Measurements from ENCODE around the gene EBLN1. TPM values are rescaled to one million over a fixed set of nuclear protein-coding genes. Genes with fewer than 3 reads are reported as not detected.

The EBLN1 gene
- polyA plus RNA-seq (2011; rRNA removed) = not detected in 2 replicates
- polyA minus RNA-seq (2011; rRNA and poly(A)+ RNA removed) = not detected in 2 replicates

DNA sequence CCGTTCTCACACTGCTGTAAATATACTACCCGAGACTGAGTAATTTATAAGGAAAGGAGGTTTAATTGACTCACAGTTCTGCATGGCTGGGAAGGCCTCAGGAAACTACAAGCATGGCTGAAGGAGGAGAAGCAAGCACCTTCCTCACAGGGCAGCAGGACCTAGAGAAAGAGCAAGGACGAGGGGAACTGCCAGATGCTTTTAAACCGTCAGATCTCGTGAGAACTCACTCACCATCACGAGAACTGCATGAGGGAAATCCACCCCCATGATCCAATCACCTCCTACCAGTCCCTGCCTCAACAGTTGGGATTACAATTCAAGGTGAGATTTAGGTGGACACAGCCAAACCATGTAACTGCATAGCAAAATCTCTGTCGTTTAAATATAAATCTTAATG lies at the start of gene EBLN1:
Gene EBLN1, minus strand, starts transcription at position 174 of the 400 bp plus-strand sequence. CDS start 8,032 bp downstream, outside the sequence.
- CTCF ChIA-PET = no interaction called here
- POLR2A ChIA-PET = no interaction called here
- Histone ChIP-seq H3K4me3 (ENCODE audit: low read depth, low read length) (no peak within 1 kb of the TSS), H3K27me3 (ENCODE audit: control insufficient read depth, insufficient read depth, low read length) (no peaks in the 10 kb centered on the region), H3K36me3 (ENCODE audit: control insufficient read depth, insufficient read depth, low read length) (no peaks in the 10 kb centered on the region)
- DNase-seq (ENCODE audit: low read depth) = no peak
- TF ChIP-seq, protein P1, sequence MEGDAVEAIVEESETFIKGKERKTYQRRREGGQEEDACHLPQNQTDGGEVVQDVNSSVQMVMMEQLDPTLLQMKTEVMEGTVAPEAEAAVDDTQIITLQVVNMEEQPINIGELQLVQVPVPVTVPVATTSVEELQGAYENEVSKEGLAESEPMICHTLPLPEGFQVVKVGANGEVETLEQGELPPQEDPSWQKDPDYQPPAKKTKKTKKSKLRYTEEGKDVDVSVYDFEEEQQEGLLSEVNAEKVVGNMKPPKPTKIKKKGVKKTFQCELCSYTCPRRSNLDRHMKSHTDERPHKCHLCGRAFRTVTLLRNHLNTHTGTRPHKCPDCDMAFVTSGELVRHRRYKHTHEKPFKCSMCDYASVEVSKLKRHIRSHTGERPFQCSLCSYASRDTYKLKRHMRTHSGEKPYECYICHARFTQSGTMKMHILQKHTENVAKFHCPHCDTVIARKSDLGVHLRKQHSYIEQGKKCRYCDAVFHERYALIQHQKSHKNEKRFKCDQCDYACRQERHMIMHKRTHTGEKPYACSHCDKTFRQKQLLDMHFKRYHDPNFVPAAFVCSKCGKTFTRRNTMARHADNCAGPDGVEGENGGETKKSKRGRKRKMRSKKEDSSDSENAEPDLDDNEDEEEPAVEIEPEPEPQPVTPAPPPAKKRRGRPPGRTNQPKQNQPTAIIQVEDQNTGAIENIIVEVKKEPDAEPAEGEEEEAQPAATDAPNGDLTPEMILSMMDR (IDR thresholded peaks at IDR 0.05; ENCODE audit: insufficient read depth, low read depth, low read length) = no peak

DNA sequence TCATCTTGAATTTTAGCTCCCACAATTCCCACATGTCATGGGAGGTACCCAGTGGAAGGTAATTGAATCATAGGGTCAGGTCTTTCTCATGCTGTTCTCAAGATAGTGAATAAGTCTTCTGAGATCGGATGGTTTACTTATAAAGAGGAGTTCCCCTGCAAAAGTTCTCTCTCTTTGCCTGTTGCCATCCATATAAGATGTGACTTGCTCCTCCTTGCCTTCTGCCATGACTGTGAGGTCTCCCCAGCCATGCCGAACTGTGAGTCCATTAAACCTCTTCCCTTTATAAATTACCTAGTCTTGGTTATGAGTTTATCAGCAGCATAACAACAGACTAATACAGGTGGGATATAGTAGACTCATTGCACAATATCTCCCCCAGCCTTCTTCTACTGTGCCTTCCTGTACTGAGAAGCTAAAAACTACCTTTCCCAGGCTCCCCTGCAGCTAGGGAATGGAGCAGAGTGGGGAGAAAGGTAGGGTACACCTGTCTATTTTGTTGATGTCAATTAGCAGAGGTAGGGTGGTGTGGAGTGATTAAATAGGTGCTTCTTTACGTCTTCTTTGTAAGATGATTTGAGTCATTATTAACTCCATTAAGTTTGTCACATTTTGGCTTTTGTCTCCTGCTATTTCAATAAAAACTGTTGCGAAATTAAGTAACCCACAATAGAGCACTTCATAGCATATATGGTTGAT lies 48.2 kb upstream of the EBLN1 start:
- no peak overlapping the region for H3K4me3 ChIP-seq (ENCODE audit: low read depth, low read length)
- H3K36me3 ChIP-seq (ENCODE audit: control insufficient read depth, insufficient read depth, low read length) = no peaks in the 10 kb centered on the region
- no peak for DNase-seq (ENCODE audit: low read depth)
- TF ChIP-seq, protein P1 (IDR thresholded peaks at IDR 0.05; ENCODE audit: insufficient read depth, low read depth, low read length) = no peak
- CTCF ChIA-PET = no interaction called here
- POLR2A ChIA-PET = no interaction called here
- H3K27me3 ChIP-seq (ENCODE audit: control insufficient read depth, insufficient read depth, low read length) = peaks cover 4% of the 10 kb centered on the region

DNA sequence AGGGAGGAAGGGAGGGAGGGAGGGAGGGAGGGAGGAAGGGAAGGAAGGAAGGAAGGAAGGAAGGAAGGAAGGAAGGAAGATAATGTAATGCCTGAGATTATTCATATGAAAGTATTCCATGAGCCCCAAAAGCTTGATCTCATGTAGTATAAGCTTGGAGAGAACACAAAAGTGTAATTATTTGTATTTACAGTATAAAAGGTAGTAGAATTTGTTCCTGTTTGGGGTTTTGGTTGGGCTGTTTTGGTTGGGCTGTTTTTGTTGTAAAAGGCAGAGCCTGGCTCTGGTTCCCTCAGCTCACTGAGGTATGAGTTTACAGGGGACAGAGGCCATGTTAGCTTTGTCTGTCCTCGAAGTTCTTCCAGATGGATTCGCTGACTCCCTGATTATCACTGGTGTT lies 45.3 kb upstream of the EBLN1 start:
- H3K4me3 ChIP-seq (ENCODE audit: low read depth, low read length) = no peak overlapping the region
- no peak for DNase-seq (ENCODE audit: low read depth)
- peaks cover 4% of the 10 kb centered on the region for H3K27me3 ChIP-seq (ENCODE audit: control insufficient read depth, insufficient read depth, low read length)
- ChIA-PET POLR2A (no interaction called here), CTCF (no interaction called here)
- H3K36me3 ChIP-seq (ENCODE audit: control insufficient read depth, insufficient read depth, low read length) = no peaks in the 10 kb centered on the region
- TF ChIP-seq, protein P1 (IDR thresholded peaks at IDR 0.05; ENCODE audit: insufficient read depth, low read depth, low read length) = no peak

DNA sequence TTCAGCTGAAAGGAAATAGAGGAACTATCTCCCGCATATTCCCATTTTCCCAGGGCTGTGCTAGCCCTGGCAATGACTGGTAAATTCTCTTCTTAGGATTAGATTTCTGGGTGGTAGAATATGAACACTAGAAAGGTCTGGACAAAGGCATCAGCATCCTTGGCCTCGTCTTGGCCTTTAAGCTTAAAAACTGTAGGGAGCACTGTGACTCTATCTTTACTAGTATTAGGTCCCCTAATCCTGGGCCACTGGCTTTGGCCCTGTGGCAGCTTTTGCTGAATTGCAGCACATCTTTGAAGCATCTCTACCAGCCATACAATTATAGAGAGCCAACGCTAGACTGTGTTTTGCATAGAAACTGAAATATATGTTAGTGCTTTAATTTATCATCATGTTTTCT lies 41.5 kb upstream of the EBLN1 start:
- H3K4me3 ChIP-seq (ENCODE audit: low read depth, low read length) = no peak overlapping the region
- no peaks in the 10 kb centered on the region for H3K36me3 ChIP-seq (ENCODE audit: control insufficient read depth, insufficient read depth, low read length)
- ChIA-PET CTCF (interaction anchor here (1.2 to 1.4 kb wide), 3 partner anchors 9 to 731 kb away, joined by 3 to 4 read pairs (median 4); no protein-coding TSS in a partner anchor), POLR2A (no interaction called here)
- peaks cover 2% of the 10 kb centered on the region for H3K27me3 ChIP-seq (ENCODE audit: control insufficient read depth, insufficient read depth, low read length)
- TF ChIP-seq, protein P1 (IDR thresholded peaks at IDR 0.05; ENCODE audit: insufficient read depth, low read depth, low read length) = no peak
- no peak for DNase-seq (ENCODE audit: low read depth)

DNA sequence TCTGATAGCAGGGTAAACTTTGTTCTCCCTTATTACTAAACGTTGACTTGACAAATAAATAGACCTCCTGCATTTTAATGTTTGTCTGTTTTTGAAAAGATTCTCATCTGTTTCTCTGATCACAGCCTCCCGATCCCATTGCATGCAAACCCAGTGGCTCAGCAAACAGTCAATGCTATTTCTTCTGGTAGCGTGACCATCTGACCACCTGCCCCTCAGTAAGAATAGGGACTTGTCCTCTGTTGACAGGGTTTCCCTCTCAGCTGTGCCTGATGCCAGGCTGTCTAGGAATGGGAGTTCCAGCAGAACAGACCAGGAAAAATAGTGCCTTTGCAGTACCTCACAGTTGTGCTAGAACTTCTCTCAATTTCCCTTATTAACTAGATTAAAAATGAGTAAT lies 40.7 kb upstream of the EBLN1 start:
- ChIA-PET CTCF (interaction anchor here (1.3 to 1.4 kb wide), 2 partner anchors 9 to 732 kb away, joined by 4 read pairs; no protein-coding TSS in a partner anchor), POLR2A (no interaction called here)
- DNase-seq (ENCODE audit: low read depth) = no peak
- H3K27me3 ChIP-seq (ENCODE audit: control insufficient read depth, insufficient read depth, low read length) = peaks cover 2% of the 10 kb centered on the region
- H3K4me3 ChIP-seq (ENCODE audit: low read depth, low read length) = no peak overlapping the region
- no peaks in the 10 kb centered on the region for H3K36me3 ChIP-seq (ENCODE audit: control insufficient read depth, insufficient read depth, low read length)
- TF ChIP-seq, protein P1 (IDR thresholded peaks at IDR 0.05; ENCODE audit: insufficient read depth, low read depth, low read length) = no peak
